HEK293 (cell line): ENCODE measurements around the gene GAL.

Experiments
- CTCF ChIA-PET: fragments of 350-600 bp; formaldehyde crosslinking; extraction: SDS; loops from one replicate; lab custom pipeline; 2021; ENCODE audit warnings: antibody characterized with exemption; lab: Yijun Ruan, JAX
- POLR2A ChIA-PET: fragments of 300-600 bp; formaldehyde crosslinking; extraction: SDS; loops from one replicate; lab custom pipeline; 2020; ENCODE audit warnings: antibody characterized with exemption, inconsistent platforms; lab: Yijun Ruan, JAX
- H3K27ac ChIP-seq: fragments of 200-500 bp; sonication (Bioruptor generic); 2 replicates; pipeline ENCODE4 v1.5.1; 2014; ENCODE audit warnings: low read depth, low read length, control low read depth, inconsistent platforms; ENCODE audit errors: extremely low read depth
- H3K36me3 ChIP-seq, 2 experiments: fragments of 200-500 bp in 1 of 2; sonication (Bioruptor generic) in 1 of 2; 1 replicate in 1 of 2; 2 replicates in 1 of 2; pipeline ENCODE4 v1.5.1; 2014 to 2017; ENCODE audit warnings: inconsistent platforms in 2 of 2, low read length in 2 of 2; ENCODE audit not compliant: control insufficient read depth in 2 of 2, insufficient read depth in 1 of 2
- H3K4me1 ChIP-seq: fragments of 200-500 bp; sonication (Bioruptor generic); 2 replicates; pipeline ENCODE4 v1.5.1; 2014; ENCODE audit warnings: mild to moderate bottlenecking, low read length, inconsistent platforms; ENCODE audit not compliant: control insufficient read depth, insufficient read depth
- H3K4me3 ChIP-seq: 2 replicates; pipeline ENCODE4 v1.5.1; 2011; ENCODE audit warnings: low read depth, mild to moderate bottlenecking, control low read depth, low read length, moderate library complexity
- H3K9me3 ChIP-seq: fragments of 200-500 bp; sonication (Bioruptor generic); 2 replicates; pipeline ENCODE4 v1.5.1; 2014; ENCODE audit warnings: low read depth, low read length, inconsistent platforms; ENCODE audit not compliant: control insufficient read depth, insufficient read depth
- EGR2 ChIP-seq: fragments of 450-650 bp; formaldehyde crosslinking; IDR thresholded peaks from 2 replicates; pipeline ENCODE4 v1.5.1; 2016; ENCODE audit warnings: low read depth, missing biosample characterization, missing genetic modification characterization
- KLF16 ChIP-seq: fragments of 450-650 bp; formaldehyde crosslinking; IDR thresholded peaks from 2 replicates; pipeline ENCODE4 v1.5.1; 2017; ENCODE audit warnings: missing biosample characterization, missing genetic modification characterization
- RBAK ChIP-seq: fragments of 450-650 bp; formaldehyde crosslinking; IDR thresholded peaks from 2 replicates; pipeline ENCODE4 v1.5.1; 2016; ENCODE audit warnings: missing biosample characterization, missing genetic modification characterization
- ZFHX2 ChIP-seq: fragments of 450-650 bp; formaldehyde crosslinking; conservative IDR thresholded peaks from 2 replicates; pipeline ENCODE4 v1.5.1; 2016; ENCODE audit warnings: missing biosample characterization, missing genetic modification characterization
- ZFP41 ChIP-seq: fragments of 450-650 bp; formaldehyde crosslinking; IDR thresholded peaks from 2 replicates; pipeline ENCODE4 v1.5.1; 2016; ENCODE audit warnings: missing biosample characterization, missing genetic modification characterization, borderline replicate concordance
- ZNF112 ChIP-seq: fragments of 450-650 bp; formaldehyde crosslinking; IDR thresholded peaks from 2 replicates; pipeline ENCODE4 v1.5.0; 2017; ENCODE audit warnings: missing biosample characterization, missing genetic modification characterization
- ZNF121 ChIP-seq: fragments of 450-650 bp; formaldehyde crosslinking; IDR thresholded peaks from 2 replicates; pipeline ENCODE4 v1.5.1; 2016; ENCODE audit warnings: missing biosample characterization, missing genetic modification characterization
- ZNF16 ChIP-seq: fragments of 450-650 bp; formaldehyde crosslinking; IDR thresholded peaks from 2 replicates; pipeline ENCODE4 v1.5.1; 2016; ENCODE audit warnings: low read depth, missing biosample characterization, missing genetic modification characterization
- ZNF211 ChIP-seq: fragments of 450-650 bp; formaldehyde crosslinking; IDR thresholded peaks from 2 replicates; pipeline ENCODE4 v1.5.1; 2016; ENCODE audit warnings: low read depth, missing biosample characterization, missing genetic modification characterization
- ZNF266 ChIP-seq: fragments of 450-650 bp; formaldehyde crosslinking; IDR thresholded peaks from 2 replicates; pipeline ENCODE4 v1.5.1; 2016; ENCODE audit warnings: missing biosample characterization, missing genetic modification characterization, low read depth
- ZNF324 ChIP-seq: fragments of 450-650 bp; formaldehyde crosslinking; IDR thresholded peaks from 2 replicates; pipeline ENCODE4 v1.5.1; 2016; ENCODE audit warnings: missing biosample characterization, missing genetic modification characterization
- ZNF394 ChIP-seq: fragments of 450-650 bp; formaldehyde crosslinking; IDR thresholded peaks from 2 replicates; pipeline ENCODE4 v1.5.1; 2016; ENCODE audit warnings: missing biosample characterization, missing genetic modification characterization, mild to moderate bottlenecking, moderate library complexity, borderline replicate concordance
- ZNF521 ChIP-seq: fragments of 450-650 bp; formaldehyde crosslinking; IDR thresholded peaks from 2 replicates; pipeline ENCODE4 v1.5.1; 2017; ENCODE audit warnings: missing biosample characterization, mild to moderate bottlenecking, missing genetic modification characterization
- ZNF707 ChIP-seq: fragments of 450-650 bp; formaldehyde crosslinking; IDR thresholded peaks from 2 replicates; pipeline ENCODE4 v1.5.1; 2016; ENCODE audit warnings: missing biosample characterization, missing genetic modification characterization
- ZNF768 ChIP-seq: fragments of 450-650 bp; formaldehyde crosslinking; IDR thresholded peaks from 2 replicates; pipeline ENCODE4 v1.5.1; 2018; ENCODE audit warnings: missing biosample characterization, mild to moderate bottlenecking, missing genetic modification characterization
- ZNF777 ChIP-seq: fragments of 450-650 bp; formaldehyde crosslinking; IDR thresholded peaks from 2 replicates; pipeline ENCODE4 v1.5.1; 2017; ENCODE audit warnings: missing biosample characterization, missing genetic modification characterization, borderline replicate concordance
- ZNF791 ChIP-seq: fragments of 450-650 bp; formaldehyde crosslinking; IDR thresholded peaks from 2 replicates; pipeline ENCODE4 v1.5.1; 2016; ENCODE audit warnings: missing biosample characterization, missing genetic modification characterization
- TF ChIP-seq, protein P1 (sequence below): fragments of 450-650 bp; formaldehyde crosslinking; IDR thresholded peaks from 2 replicates; pipeline ENCODE4 v1.5.1; 2016; ENCODE audit warnings: missing biosample characterization, missing genetic modification characterization, borderline replicate concordance
- TF ChIP-seq, protein P2 (sequence below): fragments of 450-650 bp; formaldehyde crosslinking; IDR thresholded peaks from 2 replicates; pipeline ENCODE4 v1.5.1; 2016; ENCODE audit warnings: missing biosample characterization, missing genetic modification characterization
- TF ChIP-seq, protein P3 (sequence below): fragments of 450-650 bp; formaldehyde crosslinking; IDR thresholded peaks from 2 replicates; pipeline ENCODE4 v1.5.1; 2016; ENCODE audit warnings: missing biosample characterization, missing genetic modification characterization, borderline replicate concordance

GAL gene

GRCh38 chr11:68682531-68682961 is 1.8 kb upstream of the GAL start (continued):
- TF ChIP-seq, protein P1, sequence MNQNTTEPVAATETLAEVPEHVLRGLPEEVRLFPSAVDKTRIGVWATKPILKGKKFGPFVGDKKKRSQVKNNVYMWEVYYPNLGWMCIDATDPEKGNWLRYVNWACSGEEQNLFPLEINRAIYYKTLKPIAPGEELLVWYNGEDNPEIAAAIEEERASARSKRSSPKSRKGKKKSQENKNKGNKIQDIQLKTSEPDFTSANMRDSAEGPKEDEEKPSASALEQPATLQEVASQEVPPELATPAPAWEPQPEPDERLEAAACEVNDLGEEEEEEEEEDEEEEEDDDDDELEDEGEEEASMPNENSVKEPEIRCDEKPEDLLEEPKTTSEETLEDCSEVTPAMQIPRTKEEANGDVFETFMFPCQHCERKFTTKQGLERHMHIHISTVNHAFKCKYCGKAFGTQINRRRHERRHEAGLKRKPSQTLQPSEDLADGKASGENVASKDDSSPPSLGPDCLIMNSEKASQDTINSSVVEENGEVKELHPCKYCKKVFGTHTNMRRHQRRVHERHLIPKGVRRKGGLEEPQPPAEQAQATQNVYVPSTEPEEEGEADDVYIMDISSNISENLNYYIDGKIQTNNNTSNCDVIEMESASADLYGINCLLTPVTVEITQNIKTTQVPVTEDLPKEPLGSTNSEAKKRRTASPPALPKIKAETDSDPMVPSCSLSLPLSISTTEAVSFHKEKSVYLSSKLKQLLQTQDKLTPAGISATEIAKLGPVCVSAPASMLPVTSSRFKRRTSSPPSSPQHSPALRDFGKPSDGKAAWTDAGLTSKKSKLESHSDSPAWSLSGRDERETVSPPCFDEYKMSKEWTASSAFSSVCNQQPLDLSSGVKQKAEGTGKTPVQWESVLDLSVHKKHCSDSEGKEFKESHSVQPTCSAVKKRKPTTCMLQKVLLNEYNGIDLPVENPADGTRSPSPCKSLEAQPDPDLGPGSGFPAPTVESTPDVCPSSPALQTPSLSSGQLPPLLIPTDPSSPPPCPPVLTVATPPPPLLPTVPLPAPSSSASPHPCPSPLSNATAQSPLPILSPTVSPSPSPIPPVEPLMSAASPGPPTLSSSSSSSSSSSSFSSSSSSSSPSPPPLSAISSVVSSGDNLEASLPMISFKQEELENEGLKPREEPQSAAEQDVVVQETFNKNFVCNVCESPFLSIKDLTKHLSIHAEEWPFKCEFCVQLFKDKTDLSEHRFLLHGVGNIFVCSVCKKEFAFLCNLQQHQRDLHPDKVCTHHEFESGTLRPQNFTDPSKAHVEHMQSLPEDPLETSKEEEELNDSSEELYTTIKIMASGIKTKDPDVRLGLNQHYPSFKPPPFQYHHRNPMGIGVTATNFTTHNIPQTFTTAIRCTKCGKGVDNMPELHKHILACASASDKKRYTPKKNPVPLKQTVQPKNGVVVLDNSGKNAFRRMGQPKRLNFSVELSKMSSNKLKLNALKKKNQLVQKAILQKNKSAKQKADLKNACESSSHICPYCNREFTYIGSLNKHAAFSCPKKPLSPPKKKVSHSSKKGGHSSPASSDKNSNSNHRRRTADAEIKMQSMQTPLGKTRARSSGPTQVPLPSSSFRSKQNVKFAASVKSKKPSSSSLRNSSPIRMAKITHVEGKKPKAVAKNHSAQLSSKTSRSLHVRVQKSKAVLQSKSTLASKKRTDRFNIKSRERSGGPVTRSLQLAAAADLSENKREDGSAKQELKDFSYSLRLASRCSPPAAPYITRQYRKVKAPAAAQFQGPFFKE (tag by site-specific recombination), result no peak
- TF ChIP-seq ZNF777, result no peak
- TF ChIP-seq ZFHX2 (tag by site-specific recombination), result peak; percentile 86
- no peak for TF ChIP-seq ZNF211 (tag by site-specific recombination)

GRCh38 chr11:68683121-68683520 is 1.2 kb upstream of the GAL start:
- peak; percentile 40; the same call in 1 of the 2 replicates for TF ChIP-seq EGR2
- TF ChIP-seq ZNF112 (tag by site-specific recombination), result no peak
- no peak overlapping the region for H3K4me3 ChIP-seq
- H3K9me3 ChIP-seq, result no peaks in the 10 kb centered on the region
- no peaks in the 10 kb centered on the region for H3K36me3 ChIP-seq
- POLR2A ChIA-PET, result no interaction called here
- no peaks in the 10 kb centered on the region; the same call in 1 of the 2 replicates for H3K4me1 ChIP-seq
- CTCF ChIA-PET, result interaction anchor here (0.6 kb wide), 1 partner anchor 441 kb away, joined by 5 read pairs; no protein-coding TSS in a partner anchor
- no peak overlapping the region for H3K27ac ChIP-seq

DNA sequence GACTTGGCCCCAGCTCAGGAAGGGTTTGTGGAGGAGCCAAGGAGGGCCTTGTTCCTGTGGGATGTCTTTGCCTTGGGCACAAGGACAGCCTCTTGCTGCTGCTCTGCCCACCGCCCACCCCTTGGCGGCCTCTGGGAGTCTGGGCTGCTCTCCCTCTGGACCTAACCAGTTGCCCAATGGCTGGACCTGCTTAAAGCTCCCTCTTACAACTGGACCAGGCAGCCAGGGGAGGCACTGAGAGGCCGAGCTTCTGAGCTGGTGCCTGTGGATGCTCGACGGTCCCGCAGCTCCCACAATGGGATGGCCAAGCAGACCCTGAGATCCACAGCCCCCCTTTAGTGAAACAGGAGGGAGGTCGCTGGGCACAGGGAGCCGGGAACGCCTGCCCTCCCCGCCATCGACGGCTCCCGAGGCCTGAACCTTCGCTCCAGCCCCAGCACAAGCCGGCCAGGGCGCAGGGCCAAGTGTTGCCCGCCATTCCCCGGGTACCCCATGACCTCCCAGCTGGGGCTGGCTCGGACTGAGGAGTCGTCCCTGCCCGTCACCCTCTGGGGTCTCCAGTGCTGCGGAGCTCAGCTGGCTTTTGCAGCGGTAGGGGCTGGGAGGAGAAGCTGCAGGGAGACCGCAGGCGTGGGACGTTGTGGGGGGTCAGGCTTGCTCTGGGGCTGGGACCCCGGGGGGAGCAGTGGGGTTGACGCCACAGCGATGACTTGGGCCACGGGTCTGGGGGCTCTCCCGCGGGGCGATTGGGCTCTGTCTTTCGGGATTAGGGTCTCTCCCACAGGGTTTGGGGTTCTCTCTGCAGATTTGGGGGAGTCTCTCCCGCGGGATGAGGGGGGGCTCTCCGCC is 584 bp upstream of the GAL start:
- POLR2A ChIA-PET, result interaction anchor here (0.6 kb wide), 1 partner anchor 270 kb away, joined by 5 read pairs; no protein-coding TSS in a partner anchor
- Histone ChIP-seq H3K4me1 (no peaks in the 10 kb centered on the region; the same call in 1 of the 2 replicates), H3K27ac (peak overlapping the region; percentile 39; the same call in 1 of the 2 replicates), H3K4me3 (no peak overlapping the region), H3K9me3 (no peaks in the 10 kb centered on the region), H3K36me3 (no peaks in the 10 kb centered on the region)
- CTCF ChIA-PET, result interaction anchor here (0.6 kb wide), 2 partner anchors 286 to 440 kb away, joined by 4 to 5 read pairs; no protein-coding TSS in a partner anchor
- TF ChIP-seq ZNF16 (tag by site-specific recombination) (no peak), ZNF266 (no peak), ZNF521 (tag by site-specific recombination) (no peak), ZNF394 (tag by site-specific recombination) (no peak), ZNF324 (tag by site-specific recombination) (no peak), ZNF791 (tag by site-specific recombination) (no peak), ZFP41 (tag by site-specific recombination) (no peak), ZNF707 (tag by site-specific recombination) (no peak), ZNF121 (tag by site-specific recombination) (no peak), RBAK (tag by site-specific recombination) (no peak), ZFHX2 (tag by site-specific recombination) (no peak), ZNF768 (tag by site-specific recombination) (no peak), KLF16 (no peak)
- TF ChIP-seq, protein P2, sequence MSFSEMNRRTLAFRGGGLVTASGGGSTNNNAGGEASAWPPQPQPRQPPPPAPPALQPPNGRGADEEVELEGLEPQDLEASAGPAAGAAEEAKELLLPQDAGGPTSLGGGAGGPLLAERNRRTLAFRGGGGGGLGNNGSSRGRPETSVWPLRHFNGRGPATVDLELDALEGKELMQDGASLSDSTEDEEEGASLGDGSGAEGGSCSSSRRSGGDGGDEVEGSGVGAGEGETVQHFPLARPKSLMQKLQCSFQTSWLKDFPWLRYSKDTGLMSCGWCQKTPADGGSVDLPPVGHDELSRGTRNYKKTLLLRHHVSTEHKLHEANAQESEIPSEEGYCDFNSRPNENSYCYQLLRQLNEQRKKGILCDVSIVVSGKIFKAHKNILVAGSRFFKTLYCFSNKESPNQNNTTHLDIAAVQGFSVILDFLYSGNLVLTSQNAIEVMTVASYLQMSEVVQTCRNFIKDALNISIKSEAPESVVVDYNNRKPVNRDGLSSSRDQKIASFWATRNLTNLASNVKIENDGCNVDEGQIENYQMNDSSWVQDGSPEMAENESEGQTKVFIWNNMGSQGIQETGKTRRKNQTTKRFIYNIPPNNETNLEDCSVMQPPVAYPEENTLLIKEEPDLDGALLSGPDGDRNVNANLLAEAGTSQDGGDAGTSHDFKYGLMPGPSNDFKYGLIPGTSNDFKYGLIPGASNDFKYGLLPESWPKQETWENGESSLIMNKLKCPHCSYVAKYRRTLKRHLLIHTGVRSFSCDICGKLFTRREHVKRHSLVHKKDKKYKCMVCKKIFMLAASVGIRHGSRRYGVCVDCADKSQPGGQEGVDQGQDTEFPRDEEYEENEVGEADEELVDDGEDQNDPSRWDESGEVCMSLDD (tag by site-specific recombination), result no peak
- TF ChIP-seq, protein P3, sequence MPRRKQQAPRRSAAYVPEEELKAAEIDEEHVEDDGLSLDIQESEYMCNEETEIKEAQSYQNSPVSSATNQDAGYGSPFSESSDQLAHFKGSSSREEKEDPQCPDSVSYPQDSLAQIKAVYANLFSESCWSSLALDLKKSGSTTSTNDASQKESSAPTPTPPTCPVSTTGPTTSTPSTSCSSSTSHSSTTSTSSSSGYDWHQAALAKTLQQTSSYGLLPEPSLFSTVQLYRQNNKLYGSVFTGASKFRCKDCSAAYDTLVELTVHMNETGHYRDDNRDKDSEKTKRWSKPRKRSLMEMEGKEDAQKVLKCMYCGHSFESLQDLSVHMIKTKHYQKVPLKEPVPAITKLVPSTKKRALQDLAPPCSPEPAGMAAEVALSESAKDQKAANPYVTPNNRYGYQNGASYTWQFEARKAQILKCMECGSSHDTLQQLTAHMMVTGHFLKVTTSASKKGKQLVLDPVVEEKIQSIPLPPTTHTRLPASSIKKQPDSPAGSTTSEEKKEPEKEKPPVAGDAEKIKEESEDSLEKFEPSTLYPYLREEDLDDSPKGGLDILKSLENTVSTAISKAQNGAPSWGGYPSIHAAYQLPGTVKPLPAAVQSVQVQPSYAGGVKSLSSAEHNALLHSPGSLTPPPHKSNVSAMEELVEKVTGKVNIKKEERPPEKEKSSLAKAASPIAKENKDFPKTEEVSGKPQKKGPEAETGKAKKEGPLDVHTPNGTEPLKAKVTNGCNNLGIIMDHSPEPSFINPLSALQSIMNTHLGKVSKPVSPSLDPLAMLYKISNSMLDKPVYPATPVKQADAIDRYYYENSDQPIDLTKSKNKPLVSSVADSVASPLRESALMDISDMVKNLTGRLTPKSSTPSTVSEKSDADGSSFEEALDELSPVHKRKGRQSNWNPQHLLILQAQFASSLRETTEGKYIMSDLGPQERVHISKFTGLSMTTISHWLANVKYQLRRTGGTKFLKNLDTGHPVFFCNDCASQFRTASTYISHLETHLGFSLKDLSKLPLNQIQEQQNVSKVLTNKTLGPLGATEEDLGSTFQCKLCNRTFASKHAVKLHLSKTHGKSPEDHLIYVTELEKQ (tag by site-specific recombination), result no peak
